Measurements from ENCODE around the gene FBN3.

FBN3 gene

GRCh38 chr19:8111376-8111775 lies 38.0 kb downstream of the FBN3 start:
- Histone ChIP-seq H3K56ac (ENCODE audit: low read length) (no peak overlapping the region), H2AK5ac (ENCODE audit: low read length) (no peak overlapping the region), H3K79me1 (ENCODE audit: low read length) (no peaks in the 10 kb centered on the region), H2BK15ac (replicated peaks; ENCODE audit: low read depth) (no peak overlapping the region), H4K8ac (ENCODE audit: low read depth, low read length) (no peak overlapping the region), H3K79me2 (ENCODE audit: control insufficient read depth, insufficient read depth, low read length) (no peaks in the 10 kb centered on the region), H3K4me3 (ENCODE audit: low read length) (no peak overlapping the region), H3K4ac (ENCODE audit: low read depth, low read length) (no peak overlapping the region), H2BK5ac (ENCODE audit: low read length) (no peak overlapping the region), H3K27me3 (ENCODE audit: insufficient read depth, low read length, poor library complexity) (no peaks in the 10 kb centered on the region), H3K4me2 (ENCODE audit: low read length) (no peak overlapping the region), H3K27ac (ENCODE audit: low read depth, low read length) (no peak overlapping the region), H3K9ac (ENCODE audit: low read length) (no peak overlapping the region), H3K23ac (ENCODE audit: low read length) (no peak overlapping the region), H3K4me1 (ENCODE audit: control insufficient read depth, low read depth, low read length) (no peaks in the 10 kb centered on the region), H4K5ac (ENCODE audit: low read length) (no peak overlapping the region), H2BK120ac (ENCODE audit: low read depth, low read length) (no peak overlapping the region), H3K18ac (ENCODE audit: low read length) (no peak overlapping the region), H3K36me3 (ENCODE audit: control insufficient read depth, insufficient read depth, low read length) (peaks cover 18% of the 10 kb centered on the region)
- no peak for DNase-seq
- WGBS (ENCODE audit: extremely low coverage, insufficient coverage, low lambda C conversion rate): no CpG with 5 or more reads among the region's 16 CpGs

- no peak overlapping the region for H2BK15ac ChIP-seq (replicated peaks; ENCODE audit: low read depth)
- H4K5ac ChIP-seq (ENCODE audit: low read length): no peak overlapping the region
- H3K9ac ChIP-seq (ENCODE audit: low read length): no peak overlapping the region
- no peak overlapping the region for H4K8ac ChIP-seq (ENCODE audit: low read depth, low read length)
- H2AK5ac ChIP-seq (ENCODE audit: low read length): no peak overlapping the region
- H3K27me3 ChIP-seq (ENCODE audit: insufficient read depth, low read length, poor library complexity): no peaks in the 10 kb centered on the region
- no peak overlapping the region for H3K4me2 ChIP-seq (ENCODE audit: low read length)
- H3K79me2 ChIP-seq (ENCODE audit: control insufficient read depth, insufficient read depth, low read length): no peaks in the 10 kb centered on the region
- no peaks in the 10 kb centered on the region for H3K79me1 ChIP-seq (ENCODE audit: low read length)
- H3K18ac ChIP-seq (ENCODE audit: low read length): no peak overlapping the region
- no peaks in the 10 kb centered on the region for H3K4me1 ChIP-seq (ENCODE audit: control insufficient read depth, low read depth, low read length)
- peaks cover 16% of the 10 kb centered on the region for H3K36me3 ChIP-seq (ENCODE audit: control insufficient read depth, insufficient read depth, low read length)
- H3K4me3 ChIP-seq (ENCODE audit: low read length): no peak overlapping the region
- no peak overlapping the region for H3K23ac ChIP-seq (ENCODE audit: low read length)
- WGBS (ENCODE audit: extremely low coverage, insufficient coverage, low lambda C conversion rate): no CpG with 5 or more reads among the region's 16 CpGs
- H2BK5ac ChIP-seq (ENCODE audit: low read length): no peak overlapping the region
- no peak overlapping the region for H3K27ac ChIP-seq (ENCODE audit: low read depth, low read length)
- H3K56ac ChIP-seq (ENCODE audit: low read length): no peak overlapping the region
- H2BK120ac ChIP-seq (ENCODE audit: low read depth, low read length): no peak overlapping the region
- DNase-seq: no peak
- no peak overlapping the region for H3K4ac ChIP-seq (ENCODE audit: low read depth, low read length)
Observed at GRCh38 chr19:8110931-8111330, 38.5 kb downstream of the FBN3 start.

- H3K23ac ChIP-seq (ENCODE audit: low read length): no peak overlapping the region
- no peaks in the 10 kb centered on the region for H3K79me2 ChIP-seq (ENCODE audit: control insufficient read depth, insufficient read depth, low read length)
- no peak overlapping the region for H2BK5ac ChIP-seq (ENCODE audit: low read length)
- DNase-seq: no peak
- H3K4me3 ChIP-seq (ENCODE audit: low read length): no peak overlapping the region
- no CpG with 5 or more reads among the region's 7 CpGs for WGBS (ENCODE audit: extremely low coverage, insufficient coverage, low lambda C conversion rate)
- H3K4me1 ChIP-seq (ENCODE audit: control insufficient read depth, low read depth, low read length): no peaks in the 10 kb centered on the region
- H2AK5ac ChIP-seq (ENCODE audit: low read length): no peak overlapping the region
- peaks cover 12% of the 10 kb centered on the region for H3K36me3 ChIP-seq (ENCODE audit: control insufficient read depth, insufficient read depth, low read length)
- H3K27ac ChIP-seq (ENCODE audit: low read depth, low read length): no peak overlapping the region
- no peak overlapping the region for H4K8ac ChIP-seq (ENCODE audit: low read depth, low read length)
- H4K5ac ChIP-seq (ENCODE audit: low read length): no peak overlapping the region
- no peak overlapping the region for H3K9ac ChIP-seq (ENCODE audit: low read length)
- no peak overlapping the region for H3K56ac ChIP-seq (ENCODE audit: low read length)
- no peak overlapping the region for H2BK120ac ChIP-seq (ENCODE audit: low read depth, low read length)
- H3K18ac ChIP-seq (ENCODE audit: low read length): no peak overlapping the region
- no peak overlapping the region for H3K4ac ChIP-seq (ENCODE audit: low read depth, low read length)
- H3K4me2 ChIP-seq (ENCODE audit: low read length): no peak overlapping the region
- H3K27me3 ChIP-seq (ENCODE audit: insufficient read depth, low read length, poor library complexity): no peaks in the 10 kb centered on the region
- H2BK15ac ChIP-seq (replicated peaks; ENCODE audit: low read depth): no peak overlapping the region
- H3K79me1 ChIP-seq (ENCODE audit: low read length): no peaks in the 10 kb centered on the region
Observed at GRCh38 chr19:8109890-8110662, 39.3 kb downstream of the FBN3 start.

DNA sequence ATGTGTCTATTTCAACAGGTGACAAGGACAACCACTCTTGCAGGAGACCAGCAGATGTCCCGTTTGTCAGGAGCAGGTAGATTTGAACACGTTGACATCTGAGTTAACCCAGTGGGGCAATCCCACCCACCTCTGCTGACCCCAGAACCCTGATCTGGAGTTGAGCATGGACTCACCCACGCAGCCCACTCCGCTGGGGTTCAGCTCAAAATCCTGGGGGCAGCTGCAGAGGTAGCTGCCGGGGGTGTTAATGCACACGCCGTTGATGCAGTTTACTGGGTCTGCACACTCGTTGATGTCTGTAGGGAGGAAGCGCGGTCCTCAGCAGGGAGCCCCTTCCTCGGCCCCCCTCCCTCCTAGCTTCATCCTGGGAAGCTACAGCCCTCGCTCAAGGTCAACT lies 39.9 kb downstream of the FBN3 start:
- no peaks in the 10 kb centered on the region for H3K27me3 ChIP-seq (ENCODE audit: insufficient read depth, low read length, poor library complexity)
- WGBS (ENCODE audit: extremely low coverage, insufficient coverage, low lambda C conversion rate): no CpG with 5 or more reads among the region's 12 CpGs
- H3K23ac ChIP-seq (ENCODE audit: low read length): no peak overlapping the region
- no peak overlapping the region for H3K9ac ChIP-seq (ENCODE audit: low read length)
- no peak overlapping the region for H3K4me3 ChIP-seq (ENCODE audit: low read length)
- H2BK120ac ChIP-seq (ENCODE audit: low read depth, low read length): no peak overlapping the region
- no peak overlapping the region for H4K5ac ChIP-seq (ENCODE audit: low read length)
- no peak overlapping the region for H2AK5ac ChIP-seq (ENCODE audit: low read length)
- H3K27ac ChIP-seq (ENCODE audit: low read depth, low read length): no peak overlapping the region
- H3K4ac ChIP-seq (ENCODE audit: low read depth, low read length): no peak overlapping the region
- no peak overlapping the region for H4K8ac ChIP-seq (ENCODE audit: low read depth, low read length)
- H3K4me1 ChIP-seq (ENCODE audit: control insufficient read depth, low read depth, low read length): no peaks in the 10 kb centered on the region
- H2BK5ac ChIP-seq (ENCODE audit: low read length): no peak overlapping the region
- H3K79me2 ChIP-seq (ENCODE audit: control insufficient read depth, insufficient read depth, low read length): no peaks in the 10 kb centered on the region
- H3K18ac ChIP-seq (ENCODE audit: low read length): no peak overlapping the region
- no peak overlapping the region for H2BK15ac ChIP-seq (replicated peaks; ENCODE audit: low read depth)
- no peaks in the 10 kb centered on the region for H3K79me1 ChIP-seq (ENCODE audit: low read length)
- H3K56ac ChIP-seq (ENCODE audit: low read length): no peak overlapping the region
- no peak overlapping the region for H3K4me2 ChIP-seq (ENCODE audit: low read length)
- peaks cover 12% of the 10 kb centered on the region for H3K36me3 ChIP-seq (ENCODE audit: control insufficient read depth, insufficient read depth, low read length)
- DNase-seq: no peak

GRCh38 chr19:8108560-8109445 lies 40.6 kb downstream of the FBN3 start:
- Histone ChIP-seq H3K9ac (ENCODE audit: low read length) (no peak overlapping the region), H4K8ac (ENCODE audit: low read depth, low read length) (no peak overlapping the region), H2BK5ac (ENCODE audit: low read length) (no peak overlapping the region), H3K56ac (ENCODE audit: low read length) (no peak overlapping the region), H3K36me3 (ENCODE audit: control insufficient read depth, insufficient read depth, low read length) (peaks cover 12% of the 10 kb centered on the region), H3K4me2 (ENCODE audit: low read length) (no peak overlapping the region), H3K23ac (ENCODE audit: low read length) (no peak overlapping the region), H3K27ac (ENCODE audit: low read depth, low read length) (no peak overlapping the region), H3K79me2 (ENCODE audit: control insufficient read depth, insufficient read depth, low read length) (no peaks in the 10 kb centered on the region), H3K79me1 (ENCODE audit: low read length) (no peaks in the 10 kb centered on the region), H3K18ac (ENCODE audit: low read length) (no peak overlapping the region), H2BK120ac (ENCODE audit: low read depth, low read length) (no peak overlapping the region), H3K4me3 (ENCODE audit: low read length) (no peak overlapping the region), H3K4ac (ENCODE audit: low read depth, low read length) (no peak overlapping the region), H2BK15ac (replicated peaks; ENCODE audit: low read depth) (no peak overlapping the region), H2AK5ac (ENCODE audit: low read length) (no peak overlapping the region), H3K27me3 (ENCODE audit: insufficient read depth, low read length, poor library complexity) (no peaks in the 10 kb centered on the region), H3K4me1 (ENCODE audit: control insufficient read depth, low read depth, low read length) (no peaks in the 10 kb centered on the region), H4K5ac (ENCODE audit: low read length) (no peak overlapping the region)
- DNase-seq: no peak
- no CpG with 5 or more reads among the region's 19 CpGs for WGBS (ENCODE audit: extremely low coverage, insufficient coverage, low lambda C conversion rate)

Measured in mesendoderm (in vitro differentiated cells).